Adrenal gland (tissue), 12 donors: Measurements from ENCODE around the gene IQSEC1. TPM values are rescaled to one million over a fixed set of nuclear protein-coding genes. Genes with fewer than 3 reads are reported as not detected.
A peak's percentile ranks its signal among the peaks of the same experiment; 100 is the strongest.

Experiments
- DNase-seq, 7 donors: peaks; one replicate each; pipeline ENCODE4 v3.0.0-alpha.2; 2019 to 2020
- H3K27ac ChIP-seq, 5 donors: fragments of 200-600 bp; sonication (generic) in 4 of 5; 1 replicate in 3 of 5; 2 replicates in 2 of 5; pipeline versions ENCODE4 v1.5.1 to v1.8.0; 2016 to 2020; ENCODE audit warnings: mild to moderate bottlenecking in 1 of 5
- H3K27me3 ChIP-seq: fragments of 200-600 bp; 2 replicates; pipeline ENCODE4 v1.8.0; 2021
- H3K36me3 ChIP-seq, 2 donors: fragments of 200-600 bp; replicated peaks in 1 of 2; 1 replicate in 1 of 2; 2 replicates in 1 of 2; pipeline versions ENCODE4 v1.5.1 to v1.8.0; 2018 to 2022
- H3K4me1 ChIP-seq, 2 donors: fragments of 200-600 bp; replicated peaks in 1 of 2; 1 replicate in 1 of 2; 2 replicates in 1 of 2; pipeline versions ENCODE4 v1.5.1 to v1.8.0; 2018 to 2021
- H3K4me3 ChIP-seq, 4 donors: fragments of 200-600 bp; sonication (generic) in 3 of 4; one replicate each; pipeline ENCODE4 v1.5.1; 2016 to 2018
- H3K9me3 ChIP-seq, 3 donors: fragments of 200-600 bp; sonication (generic) in 1 of 3; replicated peaks in 1 of 3; 1 replicate in 2 of 3; 2 replicates in 1 of 3; pipeline versions ENCODE4 v1.5.1 to v1.8.0; 2016 to 2021
- CTCF ChIP-seq, 6 experiments: fragments of 450-650 bp in 4 of 6; fragments of 200-600 bp in 2 of 6; sonication (generic) in 1 of 6; IDR thresholded peaks; 1 replicate in 5 of 6; 2 replicates in 1 of 6; pipeline versions ENCODE4 v1.5.1 to v1.8.0; 2016 to 2021; ENCODE audit warnings: antibody characterized with exemption in 6 of 6, mild to moderate bottlenecking in 2 of 6, moderate library complexity in 1 of 6
- POLR2A ChIP-seq, 2 donors: fragments of 450-650 bp; IDR thresholded peaks; one replicate each; pipeline ENCODE4 v1.6.1; 2017; ENCODE audit warnings: antibody characterized with exemption in 2 of 2, mild to moderate bottlenecking in 2 of 2, moderate library complexity in 1 of 2
- WGBS, 4 donors: extraction: QIAGEN DNeasy Blood & Tissue Kit in 2 of 4; methylation state at CpG; one replicate each; pipeline versions ENCODE4 v1.1.5 to v1.1.7; 2013 to 2017; 5-methylcytosine and 5-hydroxymethylcytosine counted together
- intact Hi-C, 2 donors: fragments of 100-400 bp; cut with DNase I; formaldehyde crosslinking; loops; one replicate each; pipeline versions ENCODE4 v1.14.1 to v1.15.0; 2022 to 2023
- polyA plus RNA-seq, 3 donors: library from polyadenylated mRNA; stranded (reverse); fragments of 200-250 nt in 2 of 3; fragments of 350-450 nt in 1 of 3; fragmentation: Illumina TruSeq in 1 of 3; extraction: RNeasy Lipid Tissue Mini Kit (QIAGEN cat#74804) in 1 of 3; gene quantifications; one replicate each; pipeline ENCODE4 v1.2.3, GENCODE V29; 2013 to 2014
- total RNA-seq, 9 donors: library from RNA; depleted of rRNA in 4 of 9; stranded (reverse); fragments of >200 nt in 4 of 9; fragments of 120-200 nt in 1 of 9; fragmentation: NEBNext Ultra II Directional in 1 of 9; extraction: Animal tissue kit (Norgen Biotek cat#: 25700) in 1 of 9; gene quantifications; one replicate each; pipeline versions ENCODE4 v1.1.0 to v1.2.4, GENCODE V29; 2013 to 2023
- donor health status: healthy with polysubstance abuse.
- donor health status: Bipolar disorder and iron deficiency.
- donor health status: DM: yes; HTN: yes; CAD: no.
- donor health status: DM: no; HTN: no; CAD: no.
- donor health status: DM: no; HTN: no; CAD: no.
- donor health status: DM: yes; HTN: yes; CAD: no.

IQSEC1 gene
- total and polyA plus RNA-seq, 12 donors: 24.4 to 133 (median 94.2) TPM

- no peaks in the 10 kb centered on the region for H3K4me1 ChIP-seq
- WGBS, 4 donors: 84 to 90% (median 87%) methylated on average over 7 of the region's 7 CpGs
- no peaks in the 10 kb centered on the region for H3K36me3 ChIP-seq
- no peaks in the 10 kb centered on the region for H3K9me3 ChIP-seq
- no peak for TF ChIP-seq POLR2A (IDR thresholded peaks at IDR 0.05)
- TF ChIP-seq CTCF (IDR thresholded peaks at IDR 0.05): no peak
- H3K27me3 ChIP-seq: no peaks in the 10 kb centered on the region
- DNase-seq: peak in 1 of 7 donors; percentile 2
- intact Hi-C loops: no loop called here
- H3K4me3 ChIP-seq: no peak overlapping the region
- H3K27ac ChIP-seq: no peak overlapping the region
These were observed 42.8 kb upstream of the IQSEC1 start for GRCh38 chr3:13115991-13116390.

- H3K27me3 ChIP-seq: no peaks in the 10 kb centered on the region
- no peak for TF ChIP-seq CTCF (IDR thresholded peaks at IDR 0.05)
- TF ChIP-seq POLR2A (IDR thresholded peaks at IDR 0.05): no peak
- no peak overlapping the region for H3K4me3 ChIP-seq
- 81 to 89% (median 89%) methylated on average over 6 to 8 of the region's 8 CpGs for WGBS, 4 donors
- DNase-seq: peak in 1 of 7 donors; percentile 1
- no peaks in the 10 kb centered on the region for H3K36me3 ChIP-seq
- H3K4me1 ChIP-seq: no peaks in the 10 kb centered on the region
- no peaks in the 10 kb centered on the region for H3K9me3 ChIP-seq
- intact Hi-C loops: no loop called here
- H3K27ac ChIP-seq: no peak overlapping the region
These were observed 42.3 kb upstream of the IQSEC1 start for GRCh38 chr3:13115576-13115910.

GRCh38 chr3:13114811-13115575 is 41.8 kb upstream of the IQSEC1 start:
- Histone ChIP-seq H3K9me3 (no peaks in the 10 kb centered on the region), H3K27ac (peak overlapping the region in 1 of 5 donors; percentile 25), H3K27me3 (no peaks in the 10 kb centered on the region), H3K4me1 (no peaks in the 10 kb centered on the region), H3K4me3 (no peak overlapping the region), H3K36me3 (no peaks in the 10 kb centered on the region)
- TF ChIP-seq POLR2A (IDR thresholded peaks at IDR 0.05): no peak
- TF ChIP-seq CTCF (IDR thresholded peaks at IDR 0.05): no peak
- WGBS, 4 donors: 53 to 68% (median 62%) methylated on average over 13 to 14 of the region's 14 CpGs
- peak in 6 of 7 donors; percentile 37 to 67 (median 57) for DNase-seq
- intact Hi-C loops: no loop called here

- intact Hi-C loops: no loop called here
- peak in 1 of 7 donors; percentile 13 for DNase-seq
- no peaks in the 10 kb centered on the region for H3K36me3 ChIP-seq
- no peaks in the 10 kb centered on the region for H3K27me3 ChIP-seq
- H3K9me3 ChIP-seq: no peaks in the 10 kb centered on the region
- H3K27ac ChIP-seq: no peak overlapping the region
- H3K4me3 ChIP-seq: no peak overlapping the region
- H3K4me1 ChIP-seq: no peaks in the 10 kb centered on the region
- 76 to 87% (median 84%) methylated on average over 22 to 27 of the region's 27 CpGs for WGBS, 4 donors
- TF ChIP-seq POLR2A (IDR thresholded peaks at IDR 0.05) (no peak), CTCF (IDR thresholded peaks at IDR 0.05) (no peak)
These were observed 40.4 kb upstream of the IQSEC1 start for GRCh38 chr3:13113346-13114330.
